H9 (cell line): ENCODE data around the gene TYRO3. TPM values are rescaled to one million over a fixed set of nuclear protein-coding genes. Genes with fewer than 3 reads are reported as not detected.

Experiments
- DNase-seq: peaks from one replicate; pipeline ENCODE4 v3.0.0-alpha.2; 2017
- H2AFZ ChIP-seq: one replicate; pipeline ENCODE4 v1.6.1; 2013; ENCODE audit warnings: mild to moderate bottlenecking, low read length, control low read depth, moderate library complexity
- H2AK5ac ChIP-seq: 2 replicates; pipeline ENCODE4 v1.6.1; 2013; ENCODE audit warnings: low read length, control low read depth, mixed read lengths; ENCODE audit not compliant: insufficient read length
- H2BK120ac ChIP-seq: one replicate; pipeline ENCODE4 v1.6.1; 2013; ENCODE audit warnings: low read depth, mild to moderate bottlenecking, low read length, control low read depth, inconsistent platforms; ENCODE audit not compliant: poor library complexity, severe bottlenecking
- H2BK12ac ChIP-seq: 2 replicates; pipeline ENCODE4 v1.6.1; 2013; ENCODE audit warnings: low read length, control low read depth, mixed read lengths, low read depth; ENCODE audit not compliant: insufficient read length
- H2BK15ac ChIP-seq: 2 replicates; pipeline ENCODE4 v1.6.1; 2013; ENCODE audit warnings: low read depth, low read length, control low read depth
- H2BK20ac ChIP-seq: one replicate; pipeline ENCODE4 v1.6.1; 2013; ENCODE audit warnings: low read depth, mild to moderate bottlenecking, low read length, control low read depth, inconsistent platforms; ENCODE audit not compliant: poor library complexity, severe bottlenecking
- H2BK5ac ChIP-seq: 2 replicates; pipeline ENCODE4 v1.6.1; 2013; ENCODE audit warnings: low read length, control low read depth, mixed read lengths; ENCODE audit not compliant: insufficient read length
- H3K14ac ChIP-seq: 2 replicates; pipeline ENCODE4 v1.6.1; 2013; ENCODE audit warnings: low read length, control low read depth; ENCODE audit not compliant: insufficient read depth
- H3K18ac ChIP-seq: 2 replicates; pipeline ENCODE4 v1.6.1; 2013; ENCODE audit warnings: low read depth, mild to moderate bottlenecking, mixed read lengths, low read length, control low read depth; ENCODE audit not compliant: insufficient read length
- H3K23ac ChIP-seq: 2 replicates; pipeline ENCODE4 v1.6.1; 2013; ENCODE audit warnings: low read length, control low read depth, mixed read lengths, low read depth; ENCODE audit not compliant: insufficient read length
- H3K23me2 ChIP-seq: 2 replicates; pipeline ENCODE4 v1.6.1; 2013; ENCODE audit warnings: low read depth, mild to moderate bottlenecking, mixed read lengths, low read length, control low read depth; ENCODE audit not compliant: insufficient read length, poor library complexity, severe bottlenecking
- H3K27ac ChIP-seq: 2 replicates; pipeline ENCODE4 v1.5.1; 2013; ENCODE audit warnings: low read length, control low read depth, mixed read lengths, low read depth; ENCODE audit not compliant: insufficient read length
- H3K27me3 ChIP-seq: 2 replicates; pipeline ENCODE4 v1.6.1; 2013; ENCODE audit warnings: low read length, control low read depth, inconsistent platforms; ENCODE audit not compliant: insufficient read depth
- H3K4ac ChIP-seq: 2 replicates; pipeline ENCODE4 v1.6.1; 2013; ENCODE audit warnings: low read depth, mild to moderate bottlenecking, control low read depth, inconsistent platforms, low read length, moderate library complexity
- H3K4me1 ChIP-seq: 2 replicates; pipeline ENCODE4 v1.6.1; 2013; ENCODE audit warnings: low read length, control low read depth, inconsistent platforms; ENCODE audit not compliant: insufficient read depth
- H3K4me2 ChIP-seq: 2 replicates; pipeline ENCODE4 v1.6.1; 2013; ENCODE audit warnings: low read length, control low read depth, mixed read lengths; ENCODE audit not compliant: insufficient read length, insufficient read depth
- H3K56ac ChIP-seq: 2 replicates; pipeline ENCODE4 v1.6.1; 2013; ENCODE audit warnings: low read depth, mild to moderate bottlenecking, mixed read lengths, low read length, control low read depth; ENCODE audit not compliant: insufficient read length
- H3K79me1 ChIP-seq: 2 replicates; pipeline ENCODE4 v1.6.1; 2013; ENCODE audit warnings: low read depth, mild to moderate bottlenecking, moderate library complexity, low read length, control low read depth, inconsistent platforms; ENCODE audit not compliant: insufficient read depth, poor library complexity, severe bottlenecking
- H3K79me2 ChIP-seq: 2 replicates; pipeline ENCODE4 v1.6.1; 2013; ENCODE audit warnings: low read length, control low read depth, inconsistent platforms; ENCODE audit not compliant: insufficient read depth
- H3K9ac ChIP-seq: 2 replicates; pipeline ENCODE4 v1.6.1; 2013; ENCODE audit warnings: low read length, control low read depth, mixed read lengths; ENCODE audit not compliant: insufficient read length; ENCODE audit errors: extremely low read depth
- H3K9me3 ChIP-seq: one replicate; pipeline ENCODE4 v1.6.1; 2013; ENCODE audit warnings: low read depth, low read length, inconsistent platforms; ENCODE audit not compliant: control insufficient read depth
- H3T11ph ChIP-seq: one replicate; pipeline ENCODE4 v1.6.1; 2013; ENCODE audit warnings: mild to moderate bottlenecking, low read length, control low read depth, inconsistent platforms
- H4K20me1 ChIP-seq: one replicate; pipeline ENCODE4 v1.6.1; 2013; ENCODE audit not compliant: control insufficient read depth, insufficient read length, insufficient read depth
- H4K5ac ChIP-seq: 2 replicates; pipeline ENCODE4 v1.6.1; 2013; ENCODE audit warnings: low read depth, mild to moderate bottlenecking, mixed read lengths, low read length, control low read depth; ENCODE audit not compliant: insufficient read length
- H4K8ac ChIP-seq: replicated peaks from 2 replicates; pipeline ENCODE4 v1.6.1; 2013; ENCODE audit warnings: low read length, control low read depth, mixed read lengths, low read depth; ENCODE audit not compliant: insufficient read length
- H4K91ac ChIP-seq: 2 replicates; pipeline ENCODE4 v1.6.1; 2013; ENCODE audit warnings: low read depth, mild to moderate bottlenecking, moderate library complexity, mixed read lengths, low read length, control low read depth; ENCODE audit not compliant: insufficient read length
- H3K27ac Mint-ChIP-seq, 3 experiments: 2 replicates in 2 of 3; 3 replicates in 1 of 3; pipeline ENCODE4 v1.8.0; 2020 to 2021; ENCODE audit warnings: mixed read lengths in 3 of 3, mild to moderate bottlenecking in 1 of 3, moderate library complexity in 1 of 3
- H3K27me3 Mint-ChIP-seq: 2 replicates; pipeline ENCODE4 v1.8.0; 2021; ENCODE audit warnings: low read depth, mild to moderate bottlenecking, moderate library complexity, mixed read lengths
- H3K36me3 Mint-ChIP-seq, 3 experiments: 2 replicates in 2 of 3; 3 replicates in 1 of 3; pipeline ENCODE4 v1.8.0; 2020 to 2021; ENCODE audit warnings: low read depth in 3 of 3, mixed read lengths in 3 of 3; ENCODE audit not compliant: insufficient read depth in 1 of 3
- H3K4me1 Mint-ChIP-seq, 2 experiments: 2 replicates each; pipeline ENCODE4 v1.8.0; 2020; ENCODE audit warnings: mixed read lengths in 2 of 2
- H3K4me3 Mint-ChIP-seq, 2 experiments: 2 replicates in 1 of 2; 3 replicates in 1 of 2; pipeline ENCODE4 v1.8.0; 2020 to 2021; ENCODE audit warnings: mild to moderate bottlenecking in 2 of 2, mixed read lengths in 2 of 2, moderate library complexity in 1 of 2
- H3K9me3 Mint-ChIP-seq, 2 experiments: 2 replicates in 1 of 2; 3 replicates in 1 of 2; pipeline ENCODE4 v1.8.0; 2020; ENCODE audit warnings: mild to moderate bottlenecking in 2 of 2, mixed read lengths in 2 of 2, moderate library complexity in 1 of 2
- WGBS: extraction: QIAGEN DNeasy Blood & Tissue Kit; methylation state at CpG from one replicate; pipeline ENCODE4 v1.1.7; 2013; ENCODE audit warnings: missing lambda C conversion rate, low lambda C conversion rate, mixed read lengths; ENCODE audit not compliant: insufficient read length; ENCODE audit errors: extremely low coverage; 5-methylcytosine and 5-hydroxymethylcytosine counted together
- total RNA-seq: library from RNA; stranded (reverse); gene quantifications from 2 replicates; pipeline ENCODE4 v1.2.1, GENCODE V29; 2021
- TF ChIP-seq, protein P1 (sequence below): fragments of 200-600 bp; sonication (generic); conservative IDR thresholded peaks from 3 replicates; pipeline ENCODE4 v1.8.0; 2021; ENCODE audit warnings: antibody characterized with exemption, mild to moderate bottlenecking

TYRO3 gene
- total RNA-seq, 1 experiment from 2014 or later, result 124 TPM

DNA sequence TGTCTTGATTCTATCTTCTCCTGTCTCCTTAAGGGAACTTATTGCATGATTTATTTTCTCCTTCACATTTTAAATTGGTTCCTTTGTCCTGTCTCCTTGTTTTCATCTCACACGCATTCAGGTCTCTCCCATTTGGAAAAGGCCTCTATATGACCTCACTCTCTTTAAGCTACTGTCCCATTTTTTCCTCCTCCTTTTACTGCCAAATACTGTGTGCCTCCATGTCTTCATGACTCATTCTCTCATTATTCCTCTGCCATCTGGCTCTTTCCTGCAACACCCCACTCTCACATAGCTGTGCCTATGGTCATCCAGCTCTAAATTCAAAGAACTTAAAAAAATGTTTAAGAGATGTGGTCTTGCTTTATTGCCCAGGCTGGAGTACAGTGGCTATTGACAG is 48.0 kb downstream of the TYRO3 start:
- Histone ChIP-seq H3K79me2 (no peaks in the 10 kb centered on the region), H2BK120ac (no peak overlapping the region), H3K4me2 (no peak overlapping the region), H4K5ac (no peak overlapping the region), H2BK15ac (no peak overlapping the region), H2BK5ac (no peak overlapping the region), H4K8ac (no peak overlapping the region), H3K4ac (no peak overlapping the region), H2AK5ac (no peak overlapping the region), H2AFZ (no peak overlapping the region), H2BK20ac (no peak overlapping the region), H3K79me1 (no peaks in the 10 kb centered on the region), H3K23ac (no peak overlapping the region), H3K27me3 (no peaks in the 10 kb centered on the region), H3K56ac (no peak overlapping the region), H2BK12ac (no peak overlapping the region), H3K23me2 (no peaks in the 10 kb centered on the region), H3K14ac (no peak overlapping the region), H3T11ph (no peak overlapping the region), H3K9ac (no peak overlapping the region), H4K20me1 (no peaks in the 10 kb centered on the region), H3K18ac (no peak overlapping the region), H4K91ac (no peak overlapping the region), H3K9me3 (no peaks in the 10 kb centered on the region), H3K27ac (no peak overlapping the region), H3K4me1 (peaks cover 5% of the 10 kb centered on the region)
- H3K9me3 Mint-ChIP-seq, result no peaks in the 10 kb centered on the region; a peak in 1 of 5 replicates
- no peak overlapping the region for H3K27ac Mint-ChIP-seq
- no peaks in the 10 kb centered on the region; a peak in 1 of 7 replicates for H3K36me3 Mint-ChIP-seq
- no peak for DNase-seq
- H3K27me3 Mint-ChIP-seq, result no peaks in the 10 kb centered on the region; the same call in none of the 2 replicates
- TF ChIP-seq, protein P1, sequence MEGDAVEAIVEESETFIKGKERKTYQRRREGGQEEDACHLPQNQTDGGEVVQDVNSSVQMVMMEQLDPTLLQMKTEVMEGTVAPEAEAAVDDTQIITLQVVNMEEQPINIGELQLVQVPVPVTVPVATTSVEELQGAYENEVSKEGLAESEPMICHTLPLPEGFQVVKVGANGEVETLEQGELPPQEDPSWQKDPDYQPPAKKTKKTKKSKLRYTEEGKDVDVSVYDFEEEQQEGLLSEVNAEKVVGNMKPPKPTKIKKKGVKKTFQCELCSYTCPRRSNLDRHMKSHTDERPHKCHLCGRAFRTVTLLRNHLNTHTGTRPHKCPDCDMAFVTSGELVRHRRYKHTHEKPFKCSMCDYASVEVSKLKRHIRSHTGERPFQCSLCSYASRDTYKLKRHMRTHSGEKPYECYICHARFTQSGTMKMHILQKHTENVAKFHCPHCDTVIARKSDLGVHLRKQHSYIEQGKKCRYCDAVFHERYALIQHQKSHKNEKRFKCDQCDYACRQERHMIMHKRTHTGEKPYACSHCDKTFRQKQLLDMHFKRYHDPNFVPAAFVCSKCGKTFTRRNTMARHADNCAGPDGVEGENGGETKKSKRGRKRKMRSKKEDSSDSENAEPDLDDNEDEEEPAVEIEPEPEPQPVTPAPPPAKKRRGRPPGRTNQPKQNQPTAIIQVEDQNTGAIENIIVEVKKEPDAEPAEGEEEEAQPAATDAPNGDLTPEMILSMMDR, result no peak
- no CpG with 5 or more reads among the region's 1 CpG for WGBS
- peaks cover 7 to 10% of the 10 kb centered on the region in 2 experiments for H3K4me1 Mint-ChIP-seq
- H3K4me3 Mint-ChIP-seq, result no peak overlapping the region
